GM23338 (cell line): ENCODE measurements around the gene CHST15. TPM values are rescaled to one million over a fixed set of nuclear protein-coding genes. Genes with fewer than 3 reads are reported as not detected.
A peak's percentile ranks its signal among the peaks of the same experiment; 100 is the strongest.

Experiments used
- ATAC-seq: fragments of 200-7000 bp; cut with Tn5 transposase; 3 replicates; pipeline ENCODE4 v1.9.1; 2020
- DNase-seq: peaks from one replicate; pipeline ENCODE4 v3.0.0-alpha.2; 2015; ENCODE audit warnings: low spot score
- H2AFZ ChIP-seq: fragments of 200-600 bp; sonication (generic); 2 replicates; pipeline ENCODE4 v1.8.0; 2016; ENCODE audit warnings: antibody characterized with exemption, mild to moderate bottlenecking, moderate library complexity
- H3F3A ChIP-seq: fragments of 200-600 bp; sonication (generic); replicated peaks from 2 replicates; pipeline ENCODE4 v1.8.0; 2017; ENCODE audit warnings: antibody characterized with exemption, mixed run types, low read depth
- H3K27ac ChIP-seq: fragments of 200-600 bp; sonication (generic); 2 replicates; pipeline ENCODE4 v1.6.1; 2016; ENCODE audit warnings: low read depth
- H3K27me3 ChIP-seq: fragments of 200-600 bp; sonication (generic); 2 replicates; pipeline ENCODE4 v1.8.0; 2016; ENCODE audit warnings: mild to moderate bottlenecking, mixed run types, moderate library complexity; ENCODE audit not compliant: insufficient read depth
- H3K36me3 ChIP-seq: fragments of 200-600 bp; sonication (generic); 2 replicates; pipeline ENCODE4 v1.8.0; 2016; ENCODE audit warnings: mild to moderate bottlenecking; ENCODE audit not compliant: insufficient read depth
- H3K4me1 ChIP-seq: fragments of 200-600 bp; sonication (generic); 2 replicates; pipeline ENCODE4 v1.8.0; 2016; ENCODE audit warnings: mild to moderate bottlenecking, moderate library complexity; ENCODE audit not compliant: insufficient read depth
- H3K4me2 ChIP-seq: fragments of 200-600 bp; sonication (generic); 2 replicates; pipeline ENCODE4 v1.7.1; 2017; ENCODE audit warnings: mixed run types
- H3K4me3 ChIP-seq: fragments of 200-600 bp; sonication (generic); 2 replicates; pipeline ENCODE4 v1.6.1; 2016; ENCODE audit warnings: mixed run types
- H3K79me2 ChIP-seq: fragments of 200-600 bp; sonication (generic); replicated peaks from 2 replicates; pipeline ENCODE4 v1.8.0; 2017; ENCODE audit warnings: mild to moderate bottlenecking; ENCODE audit not compliant: insufficient read depth
- H3K9me2 ChIP-seq: fragments of 200-600 bp; sonication (generic); 2 replicates; pipeline ENCODE4 v1.8.0; 2017; ENCODE audit not compliant: insufficient read depth
- H4K20me1 ChIP-seq: fragments of 200-600 bp; sonication (generic); replicated peaks from 2 replicates; pipeline ENCODE4 v1.8.0; 2017; ENCODE audit warnings: mild to moderate bottlenecking; ENCODE audit not compliant: insufficient read depth
- H3K27ac Mint-ChIP-seq: 2 replicates; pipeline ENCODE4 v1.8.0; 2020; ENCODE audit warnings: inconsistent platforms, mild to moderate bottlenecking, moderate library complexity, mixed read lengths
- H3K27me3 Mint-ChIP-seq: 3 replicates; pipeline ENCODE4 v1.8.0; 2022; ENCODE audit warnings: low read depth, mild to moderate bottlenecking, moderate library complexity, mixed read lengths, inconsistent platforms; ENCODE audit not compliant: insufficient read depth, poor library complexity
- H3K36me3 Mint-ChIP-seq: 3 replicates; pipeline ENCODE4 v1.8.0; 2021; ENCODE audit warnings: low read depth, mild to moderate bottlenecking, inconsistent platforms, moderate library complexity, mixed read lengths
- H3K4me1 Mint-ChIP-seq: 3 replicates; pipeline ENCODE4 v1.8.0; 2020; ENCODE audit warnings: mild to moderate bottlenecking, inconsistent platforms, mixed read lengths
- H3K4me3 Mint-ChIP-seq: 3 replicates; pipeline ENCODE4 v1.8.0; 2021; ENCODE audit warnings: moderate library complexity, mild to moderate bottlenecking, inconsistent platforms, mixed read lengths
- H3K9me3 Mint-ChIP-seq: 3 replicates; pipeline ENCODE4 v1.8.0; 2020; ENCODE audit warnings: moderate library complexity, mild to moderate bottlenecking, inconsistent platforms, mixed read lengths
- CREB1 ChIP-seq: fragments of 250-450 bp; sonication (Bioruptor Pico); IDR thresholded peaks from 2 replicates; pipeline ENCODE4 v1.5.0; 2020; ENCODE audit warnings: low read depth, mild to moderate bottlenecking, moderate library complexity
- CTCF ChIP-seq, 2 experiments: fragments of 200-600 bp in 1 of 2; sonication (generic) in 1 of 2; conservative IDR thresholded peaks; 2 replicates each; pipeline versions ENCODE4 v1.5.1 to v1.6.1; 2016 to 2017; ENCODE audit warnings: antibody characterized with exemption in 2 of 2, low read depth in 2 of 2, mild to moderate bottlenecking in 2 of 2, moderate library complexity in 1 of 2
- ETS1 ChIP-seq: IDR thresholded peaks from 2 replicates; pipeline ENCODE4 v1.6.1; 2016; ENCODE audit warnings: antibody characterized with exemption
- EZH2 ChIP-seq: fragments of 200-600 bp; sonication (generic); IDR thresholded peaks from one replicate; pipeline ENCODE4 v1.8.0; 2017; ENCODE audit warnings: antibody characterized with exemption, mild to moderate bottlenecking, low read depth; ENCODE audit not compliant: unreplicated experiment
- EZH2phosphoT487 ChIP-seq: fragments of 200-600 bp; sonication (generic); IDR thresholded peaks from one replicate; pipeline ENCODE4 v1.8.1; 2018; ENCODE audit warnings: antibody characterized with exemption; ENCODE audit not compliant: unreplicated experiment
- JUNB ChIP-seq: IDR thresholded peaks from one replicate; pipeline ENCODE4 v1.6.1; 2016; ENCODE audit warnings: antibody characterized with exemption; ENCODE audit not compliant: unreplicated experiment
- NANOG ChIP-seq: IDR thresholded peaks from 2 replicates; pipeline ENCODE4 v1.6.1; 2016; ENCODE audit warnings: antibody characterized with exemption, borderline replicate concordance
- STAT1 ChIP-seq: IDR thresholded peaks from one replicate; pipeline ENCODE4 v1.6.1; 2016; ENCODE audit warnings: antibody characterized with exemption; ENCODE audit not compliant: unreplicated experiment
- ZNF114 ChIP-seq: fragments of 250-450 bp; sonication (Bioruptor Pico); IDR thresholded peaks from 2 replicates; pipeline ENCODE4 v1.5.0; 2020; ENCODE audit warnings: mild to moderate bottlenecking, moderate library complexity
- ZNF331 ChIP-seq: fragments of 250-450 bp; sonication (Bioruptor Pico); IDR thresholded peaks from 2 replicates; pipeline ENCODE4 v1.5.0; 2020; ENCODE audit warnings: low read depth, mild to moderate bottlenecking, moderate library complexity
- ZNF462 ChIP-seq: fragments of 250-450 bp; sonication (Bioruptor Pico); IDR thresholded peaks from 2 replicates; pipeline ENCODE4 v1.5.0; 2020; ENCODE audit warnings: mild to moderate bottlenecking, moderate library complexity
- polyA plus RNA-seq: library from polyadenylated mRNA; unstranded; fragments of >200 nt; fragmentation: Nextera tagmentation; extraction: Ambion mirVana; gene quantifications from 2 replicates; pipeline ENCODE4 v1.2.1, GENCODE V29; 2016
- total RNA-seq: library from RNA; depleted of rRNA; stranded (reverse); fragments of >200 nt; shearing (Covaris generic); gene quantifications from 2 replicates; pipeline ENCODE4 v1.2.3, GENCODE V29; 2014

The CHST15 gene
- total and polyA plus RNA-seq, 2 experiments from 2014 or later, result 2.6 to 11.2 TPM

DNA sequence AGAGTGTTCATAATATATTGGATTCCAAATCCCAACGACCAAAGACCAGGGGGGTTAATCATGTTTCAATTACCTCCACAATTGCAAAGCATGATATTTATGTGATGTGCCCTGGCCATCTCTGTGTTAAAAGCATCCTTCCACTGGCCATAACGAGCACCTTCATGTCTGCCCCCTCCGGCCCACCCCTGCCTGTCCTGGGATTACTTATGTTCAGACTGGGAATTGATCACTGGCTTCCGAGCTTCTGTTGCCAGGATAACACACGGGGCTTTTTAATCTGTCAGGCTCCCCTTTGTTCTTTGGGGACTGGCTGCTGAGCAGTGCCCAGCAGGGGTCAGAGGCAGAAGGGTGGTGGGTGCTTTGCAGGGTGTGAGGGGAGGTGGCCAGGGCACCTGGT, 13.7 kb upstream of the CHST15 start (continued):
- TF ChIP-seq EZH2 (no peak), ZNF331 (CRISPR knock-in tag) (no peak), EZH2phosphoT487 (no peak), ETS1 (no peak), STAT1 (no peak), CTCF (conservative IDR thresholded peaks at IDR 0.05; ENCODE audit: low read depth in 2 of 2) (no peak), NANOG (no peak)

- no peaks in the 10 kb centered on the region for H3K79me2 ChIP-seq
- DNase-seq (no peak), ATAC-seq (no peak)
- Mint-ChIP-seq H3K27me3 (peaks cover 4% of the 10 kb centered on the region), H3K4me3 (no peak overlapping the region), H3K4me1 (peaks cover 8% of the 10 kb centered on the region), H3K36me3 (no peaks in the 10 kb centered on the region), H3K9me3 (no peaks in the 10 kb centered on the region; the same call in 2 of the 3 replicates), H3K27ac (peak overlapping the region; percentile 2; the same call in 1 of the 2 replicates)
- no peak overlapping the region for H3K4me3 ChIP-seq
- no peak overlapping the region for H3K4me2 ChIP-seq
- H3K4me1 ChIP-seq, result no peaks in the 10 kb centered on the region
- H2AFZ ChIP-seq, result no peak overlapping the region; the same call in 1 of the 2 replicates
- H3K27ac ChIP-seq, result no peak overlapping the region
- 0 out of 2 replicates have a peak, but pooled peaks cover 8% of the 10 kb centered on the region for H3K9me2 ChIP-seq
- H3K36me3 ChIP-seq, result no peaks in the 10 kb centered on the region
- no peaks in the 10 kb centered on the region for H4K20me1 ChIP-seq
- no peaks in the 10 kb centered on the region for H3F3A ChIP-seq
- no peaks in the 10 kb centered on the region for H3K27me3 ChIP-seq
- no peak for TF ChIP-seq ZNF114 (CRISPR knock-in tag)
- no peak for TF ChIP-seq CREB1
- no peak for TF ChIP-seq JUNB
- TF ChIP-seq NANOG, result no peak
- TF ChIP-seq ZNF462 (CRISPR knock-in tag), result no peak
- no peak for TF ChIP-seq STAT1
- TF ChIP-seq EZH2phosphoT487, result no peak
- no peak for TF ChIP-seq ETS1
- no peak for TF ChIP-seq CTCF (conservative IDR thresholded peaks at IDR 0.05; ENCODE audit: low read depth in 2 of 2)
Measured at GRCh38 chr10:124106241-124106879, 13.0 kb upstream of the CHST15 start.
